Hepatocyte (in vitro differentiated cells): ENCODE data around the gene KARS1.

ENCODE experiments used
- CTCF ChIP-seq: fragments of 200-600 bp; sonication (generic); IDR thresholded peaks from 2 replicates; pipeline ENCODE4 v1.5.1; 2016; ENCODE audit warnings: antibody characterized with exemption, mild to moderate bottlenecking; ENCODE audit not compliant: poor library complexity
- EZH2 ChIP-seq: fragments of 200-600 bp; sonication (generic); IDR thresholded peaks from 2 replicates; pipeline ENCODE4 v1.6.1; 2016; ENCODE audit warnings: antibody characterized with exemption, mild to moderate bottlenecking, borderline replicate concordance
- EZH2phosphoT487 ChIP-seq: fragments of 200-600 bp; sonication (generic); IDR thresholded peaks from one replicate; pipeline ENCODE4 v1.6.1; 2018; ENCODE audit warnings: antibody characterized with exemption, mild to moderate bottlenecking, low read depth, moderate library complexity; ENCODE audit not compliant: unreplicated experiment, severe bottlenecking

- no peak for TF ChIP-seq CTCF
- TF ChIP-seq EZH2: no peak
- TF ChIP-seq EZH2phosphoT487: no peak
These were observed 30.9 kb downstream of the KARS1 start for GRCh38 chr16:75616521-75617010.
